WTC11 (cell line): Measurements from ENCODE around the gene IGF2BP3.

Experiments
- CTCF ChIP-seq: fragments of 200-600 bp; IDR thresholded peaks from 2 replicates; pipeline ENCODE4 v1.8.0; 2022; ENCODE audit warnings: antibody characterized with exemption
- E2F1 ChIP-seq: sonication (generic); formaldehyde crosslinking; IDR thresholded peaks from 2 replicates; pipeline ENCODE4 v1.8.0; 2022; ENCODE audit warnings: mild to moderate bottlenecking, missing genetic modification reagents
- ETV6 ChIP-seq: sonication (generic); formaldehyde crosslinking; IDR thresholded peaks from 2 replicates; pipeline ENCODE4 v1.8.1; 2022; ENCODE audit warnings: mild to moderate bottlenecking, missing genetic modification reagents
- MAX ChIP-seq: sonication (generic); formaldehyde crosslinking; IDR thresholded peaks from 2 replicates; pipeline ENCODE4 v1.8.0; 2022; ENCODE audit warnings: mild to moderate bottlenecking, missing genetic modification reagents
- USF2 ChIP-seq: sonication (generic); formaldehyde crosslinking; IDR thresholded peaks from 2 replicates; pipeline ENCODE4 v1.8.1; 2023; ENCODE audit warnings: mild to moderate bottlenecking, missing genetic modification reagents, moderate library complexity

GRCh38 chr7:23426876-23427275, 43.4 kb downstream of the IGF2BP3 start:
- TF ChIP-seq CTCF (no peak), ETV6 (CRISPR knock-in tag) (no peak), USF2 (CRISPR knock-in tag) (no peak), E2F1 (no peak), MAX (CRISPR knock-in tag) (no peak)
